GM21390 (cell line): ENCODE data around the gene CEP350.

Experiments
- ATAC-seq: cut with Tn5 transposase; IDR thresholded peaks from one replicate; pipeline ENCODE4 v1.9.1; 2021; ENCODE audit not compliant: unreplicated experiment

The CEP350 gene

GRCh38 chr1:180061019-180061418, 106.4 kb downstream of the CEP350 start:
- no peak for ATAC-seq

DNA sequence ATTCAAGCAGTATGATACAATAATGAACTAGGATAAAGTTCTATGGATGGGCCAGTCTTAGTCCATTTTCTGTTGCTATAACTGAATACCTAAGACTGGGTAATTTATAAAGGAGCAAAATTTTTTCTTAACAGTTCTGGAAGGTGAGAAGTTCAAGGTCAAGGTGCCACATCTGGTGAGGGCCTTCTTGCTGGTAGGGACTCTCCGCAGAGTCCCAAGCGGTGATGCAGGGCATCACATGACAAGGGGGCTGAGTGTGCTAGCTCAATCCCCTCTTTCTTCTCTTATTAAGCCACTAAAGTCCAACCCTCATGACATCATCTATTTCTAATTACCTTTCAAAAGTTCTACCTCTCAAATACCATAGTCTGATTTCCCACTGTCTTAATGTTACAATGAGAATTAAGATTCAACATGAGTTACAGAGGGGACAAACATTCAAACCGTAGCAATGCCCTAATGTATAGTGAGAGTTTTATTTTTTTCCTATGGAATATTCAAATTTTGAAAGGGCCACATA, 107.9 kb downstream of the CEP350 start:
- no peak for ATAC-seq

DNA sequence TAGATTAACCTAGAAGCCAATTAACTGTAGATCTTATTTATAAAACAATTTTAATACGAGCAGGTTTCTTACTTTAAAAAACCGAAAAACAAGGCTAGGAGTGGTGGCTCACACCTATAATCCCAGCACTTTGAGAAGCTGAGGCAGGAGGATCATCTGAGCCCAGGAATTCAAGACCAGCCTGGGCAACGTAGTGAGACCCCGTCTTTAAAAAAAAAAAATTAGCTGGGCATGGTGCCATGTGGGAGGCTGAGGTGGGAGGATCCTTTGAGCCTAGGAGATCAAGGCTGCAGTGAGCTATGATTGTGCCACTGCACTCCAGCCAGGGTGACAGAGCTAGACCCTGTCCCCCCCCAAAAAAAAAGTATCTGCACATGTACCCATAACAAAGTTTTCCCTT, 110.8 kb downstream of the CEP350 start:
- no peak for ATAC-seq

DNA sequence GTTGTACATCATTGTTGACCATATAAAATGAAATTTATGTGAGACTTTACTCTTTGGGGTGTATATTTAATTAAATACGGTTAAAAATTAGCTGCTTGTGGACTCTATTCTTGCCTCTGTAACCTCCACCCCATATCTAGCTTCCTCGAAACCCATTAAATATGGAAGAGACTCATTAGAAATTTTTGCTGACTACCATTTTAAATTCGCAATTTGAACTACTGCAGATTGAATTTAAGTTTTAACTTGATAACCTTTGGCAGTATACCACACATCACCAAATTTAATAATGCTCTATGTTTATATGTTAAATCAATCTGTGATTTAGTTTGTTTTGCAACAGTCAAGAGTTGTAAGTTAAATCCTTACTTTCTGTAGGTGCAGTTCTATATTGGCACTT, 111.5 kb downstream of the CEP350 start:
- no peak for ATAC-seq

DNA sequence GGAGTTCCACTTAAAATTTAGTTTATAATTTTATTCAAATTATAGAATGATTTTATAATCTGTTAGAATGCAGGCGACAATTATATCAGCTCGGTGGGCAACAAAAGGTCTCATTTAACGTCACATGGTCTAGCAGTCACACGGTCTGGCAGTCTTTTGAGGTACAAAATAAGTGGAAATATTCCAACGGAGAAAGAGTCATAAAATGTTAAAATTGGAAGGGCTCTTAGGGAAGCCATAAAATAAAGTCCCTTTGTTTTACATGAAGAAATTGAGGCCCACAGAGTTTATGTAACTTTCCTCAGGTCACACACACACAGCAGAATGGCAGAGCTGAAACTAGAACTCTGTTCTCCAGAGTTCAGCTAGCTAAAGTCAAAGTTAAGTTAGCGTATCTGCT, 115.7 kb downstream of the CEP350 start:
- no peak for ATAC-seq

DNA sequence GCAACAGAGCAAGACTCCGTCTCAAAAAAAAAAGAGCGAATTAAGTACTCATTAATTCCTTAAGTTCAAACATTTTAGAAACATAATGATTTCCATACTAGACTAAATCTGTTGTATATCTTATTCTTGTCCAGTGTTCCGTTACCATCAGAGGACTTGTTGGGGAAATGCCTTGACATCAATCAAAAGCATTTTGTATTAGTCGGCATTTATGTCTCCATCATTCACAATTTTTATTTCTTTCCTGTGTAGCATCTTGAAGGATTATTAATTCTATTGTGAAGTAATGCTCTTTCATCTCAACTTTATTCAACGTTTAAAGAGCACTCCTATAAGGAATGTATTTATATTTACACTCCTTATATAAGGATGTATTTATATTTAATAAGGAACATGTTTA, 117.1 kb downstream of the CEP350 start:
- no peak for ATAC-seq

- no peak for ATAC-seq
Observed at GRCh38 chr1:180080439-180080838, 125.8 kb downstream of the CEP350 start.

DNA sequence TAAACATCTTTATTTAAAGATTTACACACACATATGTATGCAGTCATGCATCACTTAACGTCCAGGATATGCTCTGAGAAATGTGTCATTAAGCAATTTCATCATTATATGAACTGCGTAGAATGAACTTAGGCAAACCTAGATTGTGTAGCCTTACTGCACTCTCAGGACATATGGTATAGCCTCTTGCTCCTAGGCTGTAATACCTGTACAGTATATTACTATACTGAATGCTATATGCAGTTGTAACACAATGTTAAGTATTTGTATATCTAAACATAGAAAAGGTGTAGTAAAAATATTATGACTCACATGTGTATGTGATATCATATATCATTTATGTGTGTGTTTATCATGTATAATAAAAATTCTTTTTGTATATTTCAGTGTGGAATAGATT, 126.9 kb downstream of the CEP350 start:
- ATAC-seq = no peak

DNA sequence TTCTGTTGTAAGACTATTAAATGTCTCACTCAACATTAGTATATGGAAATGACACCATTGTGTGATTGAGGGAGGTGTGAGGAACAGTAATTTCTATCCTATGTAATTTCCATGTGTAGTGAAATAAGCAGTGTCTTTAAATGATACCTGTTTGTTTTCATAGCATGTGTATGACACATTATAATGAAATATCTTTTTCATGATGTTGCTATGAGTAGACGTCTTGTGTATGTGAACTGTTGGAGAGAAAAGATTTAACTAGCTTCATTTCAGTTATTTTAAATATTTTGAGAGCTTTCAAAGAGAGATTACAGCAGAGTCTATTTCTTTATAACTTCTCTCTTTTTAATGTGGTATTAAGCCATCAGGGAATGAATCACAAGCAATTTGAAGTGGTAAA, 128.6 kb downstream of the CEP350 start:
- no peak for ATAC-seq

GRCh38 chr1:180084867-180085266, 130.3 kb downstream of the CEP350 start:
- no peak for ATAC-seq

- no peak for ATAC-seq
Observed at GRCh38 chr1:180085331-180085730, 130.7 kb downstream of the CEP350 start.

GRCh38 chr1:180092931-180093650, 138.5 kb downstream of the CEP350 start:
- no peak for ATAC-seq

DNA sequence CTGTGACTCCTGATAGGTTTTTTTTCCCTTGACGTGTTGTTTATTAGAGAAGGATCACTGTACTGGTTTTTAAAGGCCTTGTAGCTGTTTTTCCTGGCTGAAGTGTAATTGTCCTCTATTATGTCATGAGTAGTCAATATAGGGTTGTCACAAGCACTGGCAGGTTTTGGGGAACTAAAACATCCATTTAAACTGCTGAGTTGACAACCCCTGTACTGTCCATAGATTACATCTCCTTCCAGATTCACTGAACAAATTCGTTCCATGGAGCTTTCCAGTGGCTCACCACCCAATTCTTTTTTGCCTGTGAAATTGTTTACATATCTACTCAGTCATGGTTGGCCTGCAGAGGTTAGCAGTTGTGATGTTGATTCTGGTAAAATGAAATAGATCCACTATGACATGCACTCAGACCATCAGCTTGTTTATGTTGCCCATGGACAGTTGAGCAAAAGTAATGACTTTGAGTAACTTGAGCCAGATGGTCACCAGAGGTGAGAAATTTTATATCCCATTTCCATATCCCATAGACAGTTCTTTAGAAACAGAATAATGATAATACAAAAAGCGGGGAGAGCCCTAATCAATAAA, 140.2 kb downstream of the CEP350 start:
- no peak for ATAC-seq

DNA sequence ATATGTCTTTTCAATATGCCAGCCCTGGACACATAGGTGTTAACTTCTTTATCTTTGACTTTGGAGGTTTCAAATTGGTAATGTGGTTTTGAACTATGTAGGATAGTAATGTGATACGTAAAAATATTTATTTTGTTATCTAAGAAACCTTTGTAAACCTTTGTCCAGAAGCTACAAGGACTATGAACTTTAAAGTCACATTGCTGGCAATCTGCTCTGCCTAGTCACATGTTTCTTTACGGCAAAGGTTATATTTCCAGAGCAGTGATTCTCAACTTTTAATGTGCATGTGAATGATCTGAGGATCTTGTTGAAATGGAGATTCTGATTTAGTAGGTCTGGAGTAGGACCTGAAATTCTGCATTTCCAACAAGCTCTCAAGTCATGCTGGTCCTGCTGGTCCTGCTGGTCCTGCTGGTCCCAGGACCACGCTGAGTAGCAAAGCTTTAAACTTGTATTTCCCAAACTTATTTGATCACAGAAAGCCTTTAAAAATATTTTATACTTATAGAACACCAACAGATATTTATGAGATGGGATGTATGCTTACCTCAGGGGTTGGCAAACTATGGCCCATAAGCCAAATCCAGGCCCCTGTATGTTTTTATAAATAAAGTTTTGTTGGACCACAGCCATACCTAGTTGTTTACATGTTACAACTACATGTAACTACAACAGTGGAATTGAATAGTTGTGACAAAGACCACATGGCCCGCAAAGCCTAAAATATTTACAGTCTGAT, 142.1 kb downstream of the CEP350 start:
- ATAC-seq = no peak

DNA sequence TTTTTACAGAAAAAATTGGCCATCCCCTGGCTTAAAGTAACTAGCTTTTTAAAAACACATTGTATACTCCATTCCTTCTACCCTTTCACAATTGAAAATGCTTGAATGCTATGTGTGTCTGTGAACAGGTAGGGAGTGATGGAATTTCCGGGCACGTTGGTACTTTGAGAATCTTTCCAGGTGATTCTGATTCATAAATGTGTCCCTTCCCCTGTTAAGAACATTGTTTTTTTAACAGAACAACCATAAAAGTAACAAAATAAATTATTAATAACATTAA, 142.7 kb downstream of the CEP350 start:
- no peak for ATAC-seq

GRCh38 chr1:180101411-180101810, 146.8 kb downstream of the CEP350 start:
- ATAC-seq = no peak

DNA sequence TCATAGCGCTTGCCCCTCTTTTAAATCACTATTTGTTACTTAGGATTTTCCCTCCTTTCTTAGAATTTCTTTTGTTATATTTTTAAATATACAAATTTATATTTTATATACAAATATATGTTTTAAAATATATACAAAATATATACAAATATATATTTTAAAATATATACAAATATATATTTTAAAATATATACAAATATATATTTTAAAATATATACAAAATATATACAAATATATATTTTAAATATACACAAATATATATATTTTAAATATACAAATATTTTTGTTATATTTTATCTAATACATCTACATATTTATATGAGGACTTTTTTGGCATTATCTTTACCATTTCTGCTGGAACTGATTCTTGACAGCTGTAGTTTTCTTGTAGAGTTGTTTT, 149.2 kb downstream of the CEP350 start:
- no peak for ATAC-seq

DNA sequence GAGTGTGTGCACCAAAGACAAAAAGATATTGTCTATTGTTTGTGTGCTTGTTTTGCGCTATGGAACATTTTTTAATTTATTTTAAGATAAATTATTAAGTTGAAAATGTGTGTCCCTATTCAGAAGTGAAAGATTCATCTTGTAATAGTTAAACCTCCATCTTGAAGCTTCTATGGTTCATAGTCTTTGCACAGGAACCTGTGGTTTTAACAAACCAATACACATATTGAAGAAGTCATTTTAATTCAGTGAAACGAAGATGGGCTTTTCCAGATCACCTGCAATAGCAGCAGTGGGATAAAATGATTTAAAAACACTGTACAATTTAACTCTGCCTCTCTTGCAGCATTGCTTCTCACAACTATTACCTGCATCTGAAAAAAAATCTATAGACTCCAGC, 157.5 kb downstream of the CEP350 start:
- no peak for ATAC-seq

DNA sequence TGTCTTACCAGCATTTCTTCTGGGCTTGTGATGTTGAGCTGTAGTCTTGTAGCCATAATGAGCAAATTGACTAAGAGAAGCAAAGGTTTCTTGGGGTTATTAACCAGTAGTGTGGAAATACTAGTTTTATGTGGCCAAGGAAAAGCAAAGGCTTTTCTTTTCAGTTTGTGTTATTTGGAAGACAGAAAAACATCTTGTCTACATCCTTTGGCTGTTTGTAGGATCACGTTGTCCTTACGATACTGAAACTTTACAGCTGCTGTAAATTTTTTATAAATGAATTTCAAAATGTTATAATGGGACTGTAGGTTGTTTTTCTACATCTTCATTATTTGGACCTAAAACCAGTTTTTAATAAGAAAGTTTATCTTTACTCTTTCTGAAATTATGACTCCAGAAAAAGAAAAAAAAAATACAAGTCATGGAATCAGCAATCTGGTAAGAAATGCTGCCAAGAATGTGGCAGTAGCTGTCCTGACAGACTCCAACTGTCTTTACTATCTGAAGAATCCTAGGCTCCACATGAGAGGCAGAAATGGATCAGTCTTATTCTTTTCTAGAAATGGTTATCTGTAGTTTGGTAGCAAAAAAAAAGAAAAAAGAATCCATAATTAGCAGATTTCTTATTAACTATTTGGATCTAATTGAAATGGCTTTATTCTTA, 158.5 kb downstream of the CEP350 start:
- ATAC-seq = no peak

- ATAC-seq = no peak
Observed at GRCh38 chr1:180114396-180114945, 159.9 kb downstream of the CEP350 start.

DNA sequence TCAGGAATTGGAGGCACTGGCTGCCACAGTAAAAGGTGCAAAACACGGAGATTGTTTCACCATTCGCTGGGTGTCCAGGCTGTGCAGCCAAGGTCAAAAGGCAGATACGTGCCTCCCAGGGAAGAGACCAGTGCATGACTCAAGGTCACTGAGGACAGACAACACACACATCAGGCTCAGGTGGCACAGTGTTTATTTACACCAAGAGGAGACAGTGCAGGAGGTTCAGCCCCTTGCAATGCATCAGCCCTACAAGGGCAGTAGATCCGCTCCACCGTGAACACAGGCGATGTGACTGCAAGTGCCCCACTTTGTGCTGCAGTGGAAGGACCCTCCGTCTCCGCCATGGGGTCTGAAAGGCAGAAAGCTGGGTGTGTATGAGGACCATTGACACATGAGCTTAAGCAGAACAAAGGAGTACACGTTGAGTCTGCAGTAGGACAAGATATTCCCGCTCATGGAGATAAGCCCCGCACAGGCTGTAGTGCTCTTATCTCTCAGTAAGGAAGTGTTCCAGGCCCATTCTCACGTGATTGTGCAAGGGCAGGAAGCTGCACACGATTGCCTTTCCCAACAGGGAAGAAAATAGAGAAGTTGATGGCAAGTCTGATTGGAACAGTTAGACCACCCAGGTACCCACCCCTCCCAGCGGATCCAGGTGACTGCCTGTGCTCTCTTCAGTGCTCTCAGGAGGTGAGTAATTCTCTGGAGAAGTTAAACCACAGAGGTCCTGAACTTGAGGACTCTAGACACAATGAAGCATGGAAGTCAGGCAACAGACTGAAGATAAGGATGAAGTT, 162.6 kb downstream of the CEP350 start:
- no peak for ATAC-seq
